ENCODE data around the gene KIRREL2. TPM values are rescaled to one million over a fixed set of nuclear protein-coding genes. Genes with fewer than 3 reads are reported as not detected.

The KIRREL2 gene
- total RNA-seq, 2 experiments from 2014 or later = 1.4 to 2.2 TPM

GRCh38 chr19:35863018-35863417 lies 6.3 kb downstream of the KIRREL2 start:
- no peak overlapping the region for H3K4me2 ChIP-seq (ENCODE audit: low read length)
- no peaks in the 10 kb centered on the region for H3K4me1 ChIP-seq (ENCODE audit: insufficient read depth, low read length, poor library complexity, severe bottlenecking)
- TF ChIP-seq EZH2phosphoT487 (IDR thresholded peaks at IDR 0.05; ENCODE audit: borderline replicate concordance, low read depth, low read length) (no peak), CTCF (conservative IDR thresholded peaks at IDR 0.05; ENCODE audit: low read length) (no peak)
- H2AFZ ChIP-seq (ENCODE audit: low read length) = no peak overlapping the region
- ChIA-PET POLR2A (interaction anchor here (0.7 kb wide), 1 partner anchor 176 kb away, joined by 5 read pairs; no protein-coding TSS in a partner anchor), CTCF (ENCODE audit: unreplicated experiment) (no interaction called here)
- H3K27ac ChIP-seq (ENCODE audit: low read depth, low read length, poor library complexity, severe bottlenecking) = no peak overlapping the region
- intact Hi-C loops (cut with micrococcal nuclease; ENCODE audit: unreplicated experiment) = no loop called here
- BruUV-seq (replicated peaks) = no TSS peak
- H3K4me3 ChIP-seq (ENCODE audit: low read depth, low read length, poor library complexity, severe bottlenecking) = no peak overlapping the region
- H3K79me2 ChIP-seq (ENCODE audit: insufficient read depth, low read depth, low read length) = no peaks in the 10 kb centered on the region
- no peaks in the 10 kb centered on the region for H3K9me2 ChIP-seq (ENCODE audit: insufficient read depth, low read length)
- no peaks in the 10 kb centered on the region for H3K9me3 ChIP-seq (ENCODE audit: low read length)
- no peak for DNase-seq (ENCODE audit: low spot score)
- H4K20me1 ChIP-seq (ENCODE audit: insufficient read depth, low read length) = no peaks in the 10 kb centered on the region
- H3K36me3 ChIP-seq (ENCODE audit: insufficient read depth, low read length) = no peaks in the 10 kb centered on the region

- CTCF ChIA-PET (ENCODE audit: unreplicated experiment) = no interaction called here
Measured at GRCh38 chr19:35868172-35868822, 11.6 kb downstream of the KIRREL2 start, which contains the start of gene APLP1. Gene APLP1, plus strand, starts transcription at chr19:35868574. Its CDS starts 63 bp downstream, at chr19:35868637.

More at GRCh38 chr19:35868172-35868822, 11.6 kb downstream of the KIRREL2 start, which contains the start of gene APLP1:
- Histone ChIP-seq H2AFZ (ENCODE audit: low read length) (no peak within 1 kb of the TSS), H3K4me3 (ENCODE audit: low read depth, low read length, poor library complexity, severe bottlenecking) (peak within 1 kb of the TSS; percentile 65), H4K20me1 (ENCODE audit: insufficient read depth, low read length) (no peaks in the 10 kb centered on the region), H3K9me2 (ENCODE audit: insufficient read depth, low read length) (no peaks in the 10 kb centered on the region), H3K36me3 (ENCODE audit: insufficient read depth, low read length) (no peaks in the 10 kb centered on the region), H3K27ac (ENCODE audit: low read depth, low read length, poor library complexity, severe bottlenecking) (no peak within 1 kb of the TSS), H3K9me3 (ENCODE audit: low read length) (no peaks in the 10 kb centered on the region), H3K4me1 (ENCODE audit: insufficient read depth, low read length, poor library complexity, severe bottlenecking) (peaks cover 17% of the 10 kb centered on the region), H3K79me2 (ENCODE audit: insufficient read depth, low read depth, low read length) (no peaks in the 10 kb centered on the region), H3K4me2 (ENCODE audit: low read length) (peak within 1 kb of the TSS; percentile 83)
- no peak for TF ChIP-seq EZH2phosphoT487 (IDR thresholded peaks at IDR 0.05; ENCODE audit: borderline replicate concordance, low read depth, low read length)
- TF ChIP-seq CTCF (conservative IDR thresholded peaks at IDR 0.05; ENCODE audit: low read length) = no peak
- no TSS peak for BruUV-seq (replicated peaks)
- POLR2A ChIA-PET = no interaction called here
- DNase-seq (ENCODE audit: low spot score) = peak; percentile 22
- intact Hi-C loops (cut with micrococcal nuclease; ENCODE audit: unreplicated experiment) = no loop called here

Measured in OCI-LY7 (cell line).